AG04449 (cell line): Measurements from ENCODE around the gene DLL3.
"Not testable (repeated sequence)": the region's sequence is repeated elsewhere in the genome, so short reads cannot be mapped to it uniquely, and the experiment has no call there.

Experiments
- CTCF ChIA-PET: fragments of 350-600 bp; formaldehyde crosslinking; extraction: SDS; loops from one replicate; lab custom pipeline; 2021; ENCODE audit warnings: antibody characterized with exemption; lab: Yijun Ruan, JAX
- POLR2A ChIA-PET: fragments of 400-600, 350-600 bp; formaldehyde crosslinking; extraction: SDS; loops from one replicate; lab custom pipeline; 2020; ENCODE audit warnings: antibody characterized with exemption, inconsistent platforms; lab: Yijun Ruan, JAX
- DNase-seq: peaks from one replicate; pipeline ENCODE4 v3.0.0-alpha.2; 2010; ENCODE audit warnings: low read depth, low spot score
- H3K4me3 ChIP-seq: 2 replicates; pipeline ENCODE4 v1.5.1; 2011; ENCODE audit warnings: low read depth, mild to moderate bottlenecking, control low read depth, low read length
- CTCF ChIP-seq: IDR thresholded peaks from one replicate; pipeline ENCODE4 v1.5.1; 2011; ENCODE audit warnings: mild to moderate bottlenecking, moderate library complexity, low read length, control low read depth, inconsistent platforms; ENCODE audit not compliant: insufficient read depth; ENCODE audit errors: missing control alignments

The DLL3 gene

GRCh38 chr19:39473443-39473960 lies 25.2 kb upstream of the DLL3 start:
- no peak for TF ChIP-seq CTCF
- no peak overlapping the region for H3K4me3 ChIP-seq
- CTCF ChIA-PET: interaction anchor here (1.2 to 4.6 kb wide), 13 partner anchors 10 to 199 kb away, joined by 3 to 66 read pairs (median 10); partner anchors contain the start of genes EID2B and SUPT5H
- POLR2A ChIA-PET: interaction anchor here (2.7 kb wide), 1 partner anchor 38 kb away, joined by 7 read pairs; the partner anchor contains the start of gene RPS16
- DNase-seq: no peak

GRCh38 chr19:39474139-39474620 lies 24.6 kb upstream of the DLL3 start:
- ChIA-PET CTCF (interaction anchor here (1.0 to 4.6 kb wide), 21 partner anchors 9 to 198 kb away, joined by 3 to 66 read pairs (median 6); partner anchors contain the start of genes EID2, EID2B and SUPT5H), POLR2A (interaction anchor here (2.7 kb wide), 1 partner anchor 39 kb away, joined by 7 read pairs; the partner anchor contains the start of gene RPS16)
- TF ChIP-seq CTCF: peak; percentile 88
- DNase-seq: no peak
- H3K4me3 ChIP-seq: no peak overlapping the region

GRCh38 chr19:39475748-39476147 lies 23.0 kb upstream of the DLL3 start:
- ChIA-PET CTCF (interaction anchor here (1.9 to 4.6 kb wide), 7 partner anchors 12 to 64 kb away, joined by 7 to 66 read pairs (median 17); partner anchors contain the start of genes EID2, EID2B and SUPT5H), POLR2A (interaction anchor here (1.2 kb wide), 1 partner anchor 15 kb away, joined by 3 read pairs; no protein-coding TSS in a partner anchor)
- no peak for DNase-seq
- TF ChIP-seq CTCF: no peak
- no peak overlapping the region for H3K4me3 ChIP-seq

- POLR2A ChIA-PET, DNase-seq, H3K4me3 ChIP-seq: not testable (repeated sequence)
- CTCF ChIA-PET: interaction anchor here (1.1 kb wide), 1 partner anchor 44 kb away, joined by 3 read pairs; the partner anchor contains the start of gene RPS16
These were observed 19.4 kb upstream of the DLL3 start for GRCh38 chr19:39479319-39479801.

- no peak for TF ChIP-seq CTCF
- H3K4me3 ChIP-seq: no peak overlapping the region
- CTCF ChIA-PET: interaction anchor here (0.8 to 2.7 kb wide), 3 partner anchors 23 to 53 kb away, joined by 3 to 11 read pairs (median 5); partner anchors contain the start of gene EID2B
- DNase-seq: no peak
- POLR2A ChIA-PET: interaction anchor here (0.8 to 1.7 kb wide), 6 partner anchors 10 to 76 kb away, joined by 3 to 7 read pairs (median 4); partner anchors contain the start of genes RPS16 and SUPT5H
These were observed 18.8 kb upstream of the DLL3 start for GRCh38 chr19:39479916-39480315.

- DNase-seq: peak; percentile 34
- CTCF ChIA-PET: interaction anchor here (0.8 to 2.7 kb wide), 4 partner anchors 17 to 52 kb away, joined by 3 to 11 read pairs (median 5); partner anchors contain the start of gene EID2B
- TF ChIP-seq CTCF: no peak
- POLR2A ChIA-PET: interaction anchor here (0.6 to 1.7 kb wide), 9 partner anchors 9 to 77 kb away, joined by 3 to 7 read pairs (median 4); partner anchors contain the start of genes RPS16 and SUPT5H
- peak within 1 kb of the TSS; percentile 99 for H3K4me3 ChIP-seq
These were observed 18.2 kb upstream of the DLL3 start, which contains the start of gene TIMM50 for GRCh38 chr19:39480337-39481228. TIMM50 (plus strand) TSS chr19:39480838; CDS start chr19:39480854, 16 bp downstream.
